Mucosa of descending colon (tissue), 3 donors: Measurements from ENCODE around the gene KIAA1755. TPM values are rescaled to one million over a fixed set of nuclear protein-coding genes. Genes with fewer than 3 reads are reported as not detected.
"Not testable (repeated sequence)": the region's sequence is repeated elsewhere in the genome, so short reads cannot be mapped to it uniquely, and the experiment has no call there.

ENCODE experiments used
- ATAC-seq: fragments of 200-7000 bp; cut with Tn5 transposase; one replicate; pipeline ENCODE4 v1.9.1; 2020; ENCODE audit warnings: mild to moderate bottlenecking, moderate library complexity
- DNase-seq, 3 donors: peaks; one replicate each; pipeline ENCODE4 v3.0.0-alpha.2; 2020
- H3K36me3 ChIP-seq: fragments of 200-600 bp; one replicate; pipeline ENCODE4 v1.8.0; 2021; ENCODE audit warnings: low read depth, mild to moderate bottlenecking
- H3K4me1 ChIP-seq: fragments of 200-600 bp; one replicate; pipeline ENCODE4 v1.8.0; 2021; ENCODE audit warnings: low read depth, mild to moderate bottlenecking
- H3K4me3 ChIP-seq: fragments of 200-600 bp; one replicate; pipeline ENCODE4 v1.8.0; 2021; ENCODE audit warnings: mild to moderate bottlenecking
- H3K9me3 ChIP-seq: fragments of 200-600 bp; one replicate; pipeline ENCODE4 v1.8.0; 2021; ENCODE audit warnings: mild to moderate bottlenecking
- intact Hi-C, 2 donors: fragments of 100-400 bp; cut with DNase I in 1 of 2; cut with micrococcal nuclease in 1 of 2; formaldehyde crosslinking; loops; one replicate each; pipeline versions ENCODE4 v1.11.0 to v1.11.1; 2022; cut with DNase I, micrococcal nuclease
- total RNA-seq, 3 donors: library from RNA; stranded (reverse); fragmentation: NEBNext Ultra II Directional in 2 of 3; extraction: Animal tissue kit (Norgen Biotek cat#: 25700) in 2 of 3; gene quantifications; one replicate each; pipeline versions ENCODE4 v1.2.1 to v1.2.4, GENCODE V29; 2021 to 2023
- TF ChIP-seq, protein P1 (sequence below): fragments of 200-600 bp; IDR thresholded peaks from one replicate; pipeline ENCODE4 v1.8.0; 2022; ENCODE audit warnings: antibody characterized with exemption, mild to moderate bottlenecking
- donor health status: DM: no; HTN: no; CAD: no; lungs with moderate emphysema.
- donor health status: DM: no; HTN: no; CAD: no.
- donor health status: DM: no; HTN: yes; CAD: no.

Gene KIAA1755
- total RNA-seq, 3 donors from 2014 or later: 1.2 to 22.4 (median 3.4) TPM

DNA sequence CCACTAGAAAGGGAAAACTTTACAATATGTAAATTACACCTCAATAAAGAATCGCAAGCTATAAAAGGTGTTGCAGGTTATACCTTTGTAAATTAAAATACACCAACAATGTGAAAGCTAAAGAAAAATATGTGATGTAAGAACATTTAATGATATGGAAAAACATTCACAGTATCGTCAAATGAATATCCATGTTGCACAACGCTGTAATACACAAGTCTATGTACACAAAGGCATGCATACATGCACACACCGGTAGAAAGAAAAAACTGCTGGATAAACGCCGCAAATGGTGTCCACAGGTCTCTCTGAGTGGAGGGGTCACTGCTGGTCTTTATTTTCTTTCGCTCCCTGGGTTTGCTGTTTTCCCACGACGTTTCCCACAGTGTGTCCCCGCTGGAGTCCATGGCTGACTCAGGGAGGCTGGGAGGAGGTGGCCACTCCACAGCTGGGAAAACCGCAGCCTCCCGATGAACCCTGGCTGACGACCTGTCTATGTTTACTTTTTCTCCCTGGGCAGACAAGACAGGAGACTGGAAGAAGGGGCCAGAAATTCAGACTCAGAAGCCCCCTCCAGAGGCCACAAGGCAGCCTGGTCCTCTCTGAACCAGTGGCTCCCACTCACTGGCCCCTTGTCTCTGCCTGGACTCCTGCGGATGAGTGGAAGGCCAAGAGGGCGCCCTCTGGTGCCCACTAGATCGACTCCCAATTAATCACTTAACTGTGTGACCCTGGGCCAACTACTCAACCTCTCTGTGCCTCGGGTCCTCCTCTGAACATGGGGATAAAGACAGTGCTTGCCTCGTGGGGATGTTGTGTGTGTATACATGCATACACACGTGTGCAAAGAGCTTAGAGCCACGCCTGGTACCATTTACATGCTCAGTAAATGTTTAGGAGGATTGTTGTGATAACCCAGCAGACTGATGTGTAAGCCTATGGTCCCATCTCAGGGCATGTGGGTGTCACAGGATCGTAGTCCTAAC, 30.6 kb upstream of the KIAA1755 start:
- DNase-seq: peak in 1 of 3 donors; percentile 12
- intact Hi-C loops: no loop called here
- H3K36me3 ChIP-seq: no peaks in the 10 kb centered on the region
- TF ChIP-seq, protein P1, sequence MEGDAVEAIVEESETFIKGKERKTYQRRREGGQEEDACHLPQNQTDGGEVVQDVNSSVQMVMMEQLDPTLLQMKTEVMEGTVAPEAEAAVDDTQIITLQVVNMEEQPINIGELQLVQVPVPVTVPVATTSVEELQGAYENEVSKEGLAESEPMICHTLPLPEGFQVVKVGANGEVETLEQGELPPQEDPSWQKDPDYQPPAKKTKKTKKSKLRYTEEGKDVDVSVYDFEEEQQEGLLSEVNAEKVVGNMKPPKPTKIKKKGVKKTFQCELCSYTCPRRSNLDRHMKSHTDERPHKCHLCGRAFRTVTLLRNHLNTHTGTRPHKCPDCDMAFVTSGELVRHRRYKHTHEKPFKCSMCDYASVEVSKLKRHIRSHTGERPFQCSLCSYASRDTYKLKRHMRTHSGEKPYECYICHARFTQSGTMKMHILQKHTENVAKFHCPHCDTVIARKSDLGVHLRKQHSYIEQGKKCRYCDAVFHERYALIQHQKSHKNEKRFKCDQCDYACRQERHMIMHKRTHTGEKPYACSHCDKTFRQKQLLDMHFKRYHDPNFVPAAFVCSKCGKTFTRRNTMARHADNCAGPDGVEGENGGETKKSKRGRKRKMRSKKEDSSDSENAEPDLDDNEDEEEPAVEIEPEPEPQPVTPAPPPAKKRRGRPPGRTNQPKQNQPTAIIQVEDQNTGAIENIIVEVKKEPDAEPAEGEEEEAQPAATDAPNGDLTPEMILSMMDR: no peak
- no peak overlapping the region for H3K4me3 ChIP-seq
- no peaks in the 10 kb centered on the region for H3K4me1 ChIP-seq
- no peaks in the 10 kb centered on the region for H3K9me3 ChIP-seq
- ATAC-seq: peak; percentile 53

DNA sequence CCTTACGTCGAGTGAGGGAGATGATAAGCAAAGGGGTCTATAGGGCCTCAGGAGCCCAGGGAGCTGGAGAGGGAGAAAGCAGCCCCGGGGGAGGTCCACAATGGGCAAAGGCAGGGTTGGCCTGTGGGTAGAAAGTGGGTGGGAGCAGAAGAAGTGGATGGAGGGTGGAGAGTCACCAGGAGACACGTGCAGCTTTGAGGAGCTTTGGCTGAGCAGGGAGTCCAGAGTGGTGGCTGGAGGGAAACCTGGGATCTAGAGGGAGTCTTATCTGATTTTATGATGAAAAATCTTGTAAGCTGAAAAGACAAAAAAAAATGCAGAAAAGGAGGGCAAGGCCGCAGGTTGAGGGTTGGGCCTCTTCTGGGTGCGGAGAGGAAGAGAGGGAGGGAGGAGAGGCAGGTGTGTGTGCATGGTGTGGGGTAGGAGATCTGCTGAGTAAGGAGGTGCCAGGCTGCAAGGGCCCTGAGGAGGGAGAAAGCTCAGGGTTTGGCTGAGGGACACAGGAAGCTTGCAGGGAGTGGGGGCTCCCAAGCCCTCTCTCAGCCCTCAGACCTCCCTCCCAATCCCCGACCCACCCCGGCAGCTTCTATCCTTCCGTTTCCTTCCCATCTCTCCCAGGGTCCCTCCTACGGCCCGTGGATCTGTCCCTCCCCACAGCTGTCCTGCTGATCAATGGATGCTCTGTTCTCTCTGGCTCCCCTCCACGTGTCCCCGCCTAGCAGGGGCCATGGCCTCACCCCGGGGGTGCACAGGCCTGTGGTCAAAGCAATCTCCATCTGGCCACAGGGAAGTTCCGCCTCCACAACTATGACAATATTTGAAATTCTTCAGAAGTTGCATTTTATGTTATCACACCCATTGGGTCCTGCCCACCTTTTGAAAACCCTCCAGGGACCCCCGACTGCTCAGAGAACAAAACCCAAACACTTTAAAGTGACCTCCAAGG, 26.3 kb upstream of the KIAA1755 start:
- ATAC-seq: no peak
- H3K4me3 ChIP-seq: no peak overlapping the region
- TF ChIP-seq, protein P1: no peak
- H3K36me3 ChIP-seq: no peaks in the 10 kb centered on the region
- intact Hi-C loops: no loop called here
- no peaks in the 10 kb centered on the region for H3K9me3 ChIP-seq
- no peaks in the 10 kb centered on the region for H3K4me1 ChIP-seq
- DNase-seq: no peak

DNA sequence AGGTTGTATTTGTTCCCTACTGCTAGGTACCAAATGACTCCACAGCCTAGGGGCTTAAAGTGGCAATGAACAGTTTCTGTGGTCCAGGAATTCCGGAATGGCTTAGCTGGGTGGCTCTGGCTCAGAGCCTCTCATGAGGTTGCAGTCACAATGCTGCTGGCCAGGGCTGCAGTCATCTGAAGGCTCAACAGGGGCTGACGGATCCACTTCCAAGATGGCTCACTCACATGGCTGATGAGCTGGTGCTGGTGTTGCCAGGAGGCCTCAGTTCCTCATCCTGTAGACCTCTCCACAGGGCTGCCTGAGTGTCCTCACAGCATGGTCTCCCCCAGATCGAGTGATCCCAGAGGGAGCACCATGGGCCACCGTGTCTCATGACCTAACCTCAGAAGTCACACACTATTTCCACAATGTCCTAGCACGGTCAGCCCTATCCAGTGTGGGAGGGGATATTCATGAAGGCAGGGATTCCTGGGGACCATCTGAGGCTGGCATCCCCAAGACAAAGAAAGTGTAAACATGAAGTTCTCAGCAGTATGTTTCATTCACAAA, 24.4 kb upstream of the KIAA1755 start:
- intact Hi-C loops: no loop called here
- ATAC-seq: no peak
- no peak for DNase-seq
- H3K36me3 ChIP-seq: no peaks in the 10 kb centered on the region
- no peaks in the 10 kb centered on the region for H3K4me1 ChIP-seq
- TF ChIP-seq, protein P1: no peak
- no peak overlapping the region for H3K4me3 ChIP-seq
- no peaks in the 10 kb centered on the region for H3K9me3 ChIP-seq

DNA sequence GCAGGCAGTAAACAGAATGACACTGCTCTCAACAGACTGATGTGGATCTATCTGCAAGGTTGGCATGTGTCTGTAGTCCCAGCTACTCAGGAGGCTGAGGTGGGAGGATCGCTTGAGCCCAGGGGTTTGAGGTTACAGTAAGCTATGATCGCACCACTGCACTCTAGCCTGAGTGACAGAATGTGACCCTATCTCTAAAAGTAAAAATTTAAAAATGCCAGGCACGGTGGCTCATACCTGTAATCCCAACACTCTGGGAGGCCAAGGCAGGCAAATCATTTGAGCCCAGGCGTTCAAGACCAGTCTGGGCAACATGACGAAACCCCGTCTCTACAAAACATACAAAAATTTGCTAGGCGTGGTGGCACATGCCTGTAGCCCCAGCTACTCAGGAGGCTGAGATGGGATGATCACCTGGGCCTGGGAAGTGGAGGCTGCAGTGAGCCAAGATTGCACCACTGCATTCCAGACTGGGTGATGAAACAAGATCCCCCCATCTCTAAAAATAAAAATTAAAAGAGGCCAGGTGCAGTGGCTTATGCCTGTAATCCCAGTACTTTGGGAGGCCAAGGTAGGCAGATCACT, 23.6 kb upstream of the KIAA1755 start:
- H3K4me1 ChIP-seq, H3K36me3 ChIP-seq, ATAC-seq, H3K9me3 ChIP-seq, H3K4me3 ChIP-seq, intact Hi-C loops, DNase-seq: not testable (repeated sequence)

DNA sequence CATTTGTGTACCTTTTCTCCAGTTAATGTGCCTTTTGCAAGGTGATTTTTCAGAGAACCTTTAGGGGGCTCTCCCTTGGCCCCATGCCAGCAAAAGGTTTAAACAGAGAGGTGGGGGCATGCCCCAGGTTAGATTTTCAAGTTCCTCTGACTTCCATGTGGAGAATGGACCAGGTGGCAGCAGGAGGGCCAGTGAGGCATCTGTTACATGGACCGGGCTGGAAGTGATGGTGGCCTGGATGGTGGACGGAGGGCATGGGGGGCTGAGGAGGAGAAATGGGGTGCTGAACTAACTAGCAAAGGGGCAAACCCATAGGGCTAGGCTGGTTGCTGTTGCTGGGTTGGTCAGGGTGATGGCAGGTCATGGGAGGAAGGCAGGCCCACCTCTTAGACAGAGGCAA, 22.7 kb upstream of the KIAA1755 start:
- Histone ChIP-seq H3K4me3 (no peak overlapping the region), H3K9me3 (no peaks in the 10 kb centered on the region), H3K4me1 (no peaks in the 10 kb centered on the region), H3K36me3 (no peaks in the 10 kb centered on the region)
- TF ChIP-seq, protein P1: no peak
- intact Hi-C loops: no loop called here
- ATAC-seq: no peak
- no peak for DNase-seq

DNA sequence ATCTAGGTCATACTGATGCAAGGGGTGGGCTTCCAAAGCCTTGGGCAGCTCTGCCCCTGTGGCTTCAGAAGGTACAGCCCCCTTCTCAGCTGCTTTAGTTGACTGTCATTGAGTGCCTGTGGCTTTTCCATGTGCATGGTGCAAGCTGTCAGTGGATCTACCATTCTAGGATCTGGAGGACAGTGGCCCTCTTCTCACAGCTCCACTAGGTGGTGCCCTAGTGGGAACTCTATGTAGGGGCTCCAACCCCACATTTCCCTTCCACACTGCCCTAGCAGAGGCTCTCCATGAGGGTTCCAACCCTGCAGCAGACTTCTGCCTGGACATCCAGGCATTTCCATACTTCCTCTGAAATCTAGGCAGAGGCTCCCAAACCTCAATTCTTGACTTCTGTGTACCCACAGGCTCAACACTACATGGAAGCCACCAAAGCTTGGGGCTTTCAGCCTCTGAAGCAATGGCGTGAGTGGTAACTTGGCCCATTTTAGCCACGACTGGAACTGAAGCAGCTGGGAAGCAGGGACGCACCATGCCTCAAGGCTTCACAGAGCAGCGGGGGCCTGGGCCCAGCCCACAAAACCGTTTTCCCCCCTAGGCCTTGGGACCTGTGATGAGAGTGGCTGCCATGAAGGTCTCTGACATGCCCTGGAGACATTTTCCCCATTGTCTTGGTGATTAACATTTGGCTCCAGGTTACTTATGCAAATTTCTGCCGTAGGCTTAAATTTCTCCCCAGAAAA, 20.8 kb upstream of the KIAA1755 start:
- H3K9me3 ChIP-seq, H3K36me3 ChIP-seq, ATAC-seq, H3K4me1 ChIP-seq, intact Hi-C loops, DNase-seq, H3K4me3 ChIP-seq: not testable (repeated sequence)
